Activated CD8-positive, alpha-beta T cell treated with anti-CD3 and anti-CD28 coated beads, Interleukin-2, amount 10 ng/mL, durations not matched to agents 7 days and 5 days (primary cell): ENCODE data around the gene VKORC1. TPM values are rescaled to one million over a fixed set of nuclear protein-coding genes. Genes with fewer than 3 reads are reported as not detected.

Experiments
- ATAC-seq: fragments of 150-1000 bp; cut with Tn5 transposase; one replicate; pipeline ENCODE4 v1.10.0; 2021; ENCODE audit warnings: moderate library complexity
- CTCF ChIA-PET: fragments of 350-600 bp; sonication (Branson Sonifier 250); formaldehyde crosslinking; loops from one replicate; lab custom pipeline; 2021; ENCODE audit warnings: antibody characterized with exemption; lab: Charles Lee
- POLR2A ChIA-PET: fragments of 350-600 bp; sonication (Branson Sonifier 250); formaldehyde crosslinking; loops from one replicate; lab custom pipeline; 2021; ENCODE audit warnings: antibody characterized with exemption; lab: Charles Lee
- DNase-seq: peaks from one replicate; pipeline ENCODE4 v3.0.0-alpha.2; 2020
- H3K27ac Mint-ChIP-seq: one replicate; pipeline ENCODE4 v1.8.0; 2021; ENCODE audit warnings: mild to moderate bottlenecking, mixed read lengths
- H3K27me3 Mint-ChIP-seq: one replicate; pipeline ENCODE4 v1.8.0; 2021; ENCODE audit warnings: low read depth, mixed read lengths
- H3K36me3 Mint-ChIP-seq: one replicate; pipeline ENCODE4 v1.8.0; 2021; ENCODE audit warnings: low read depth, mixed read lengths
- H3K4me1 Mint-ChIP-seq: one replicate; pipeline ENCODE4 v1.8.0; 2021; ENCODE audit warnings: low read depth, mixed read lengths
- H3K4me3 Mint-ChIP-seq: one replicate; pipeline ENCODE4 v1.8.0; 2021; ENCODE audit warnings: mild to moderate bottlenecking, mixed read lengths
- H3K9me3 Mint-ChIP-seq: one replicate; pipeline ENCODE4 v1.8.0; 2022; ENCODE audit warnings: mixed read lengths; ENCODE audit not compliant: insufficient read depth
- total RNA-seq, 2 experiments: library from RNA; stranded (reverse); gene quantifications; one replicate each; pipeline ENCODE4 v1.2.3, GENCODE V29; 2021

VKORC1 gene
- total RNA-seq, 2 experiments from 2014 or later: 71.6 to 78.8 TPM

- no peak for DNase-seq
- Mint-ChIP-seq H3K36me3 (peaks cover 2% of the 10 kb centered on the region), H3K27me3 (no peaks in the 10 kb centered on the region), H3K4me1 (peaks cover 12% of the 10 kb centered on the region), H3K9me3 (no peaks in the 10 kb centered on the region), H3K4me3 (no peak overlapping the region), H3K27ac (no peak overlapping the region)
- CTCF ChIA-PET: interaction anchor here (0.9 to 1.0 kb wide), 2 partner anchors 9 to 66 kb away, joined by 3 read pairs; no protein-coding TSS in a partner anchor
- ATAC-seq: no peak
- POLR2A ChIA-PET: interaction anchor here (0.7 to 0.9 kb wide), 2 partner anchors 22 to 92 kb away, joined by 3 to 6 read pairs; no protein-coding TSS in a partner anchor
These were observed 44.1 kb downstream of the VKORC1 start for GRCh38 chr16:31050280-31051030.

GRCh38 chr16:31043898-31044481 is 50.6 kb downstream of the VKORC1 start:
- ChIA-PET CTCF (no interaction called here), POLR2A (interaction anchor here (1.1 kb wide), 1 partner anchor 11 kb away, joined by 3 read pairs; no protein-coding TSS in a partner anchor)
- Mint-ChIP-seq H3K27me3 (no peaks in the 10 kb centered on the region), H3K4me1 (no peaks in the 10 kb centered on the region), H3K9me3 (no peaks in the 10 kb centered on the region), H3K36me3 (peaks cover 17% of the 10 kb centered on the region), H3K4me3 (no peak overlapping the region), H3K27ac (no peak overlapping the region)
- DNase-seq: no peak
- no peak for ATAC-seq

GRCh38 chr16:31043352-31043751 is 51.2 kb downstream of the VKORC1 start:
- Mint-ChIP-seq H3K27ac (no peak overlapping the region), H3K4me3 (no peak overlapping the region), H3K36me3 (peaks cover 18% of the 10 kb centered on the region), H3K27me3 (no peaks in the 10 kb centered on the region), H3K9me3 (no peaks in the 10 kb centered on the region), H3K4me1 (no peaks in the 10 kb centered on the region)
- ChIA-PET CTCF (no interaction called here), POLR2A (no interaction called here)
- no peak for ATAC-seq
- no peak for DNase-seq

GRCh38 chr16:31042866-31043265 is 51.7 kb downstream of the VKORC1 start:
- Mint-ChIP-seq H3K4me1 (no peaks in the 10 kb centered on the region), H3K4me3 (no peak overlapping the region), H3K9me3 (no peaks in the 10 kb centered on the region), H3K36me3 (peaks cover 18% of the 10 kb centered on the region), H3K27me3 (no peaks in the 10 kb centered on the region), H3K27ac (no peak overlapping the region)
- ChIA-PET POLR2A (no interaction called here), CTCF (interaction anchor here (0.7 kb wide), 1 partner anchor 25 kb away, joined by 3 read pairs; no protein-coding TSS in a partner anchor)
- DNase-seq (no peak), ATAC-seq (no peak)

Other genes with a start within 250 kb of the VKORC1 start
- 10 to 100 TPM; 30.3 to 34.5 TPM for gene BCL7C, start 200.7 kb downstream of the VKORC1 start, total RNA-seq
- under 1 TPM; 0.23 to 0.34 TPM for gene CTF1, start 198.2 kb downstream of the VKORC1 start, total RNA-seq
- 10 to 100 TPM; 22.7 to 23.1 TPM for gene FBXL19, start 171.2 kb downstream of the VKORC1 start, total RNA-seq
- 10 to 100 TPM; 21.4 to 23.1 TPM for gene ORAI3, start 145.7 kb downstream of the VKORC1 start, total RNA-seq
- 10 to 100 TPM; 25.6 to 28.4 TPM for gene SETD1A, start 137.0 kb downstream of the VKORC1 start, total RNA-seq
- gene HSD3B7, start 109.6 kb downstream of the VKORC1 start, total RNA-seq: 1 to 10 TPM; 6.3 to 7.8 TPM
- 1 to 10 TPM; 1.7 to 2.2 TPM for gene STX1B, start 84.2 kb downstream of the VKORC1 start, total RNA-seq
- 10 to 100 TPM; 46.4 to 53.5 TPM for gene STX4, start 61.2 kb downstream of the VKORC1 start, total RNA-seq
- 10 to 100 TPM; 20.8 to 22.2 TPM for gene ZNF668, start 20.6 kb downstream of the VKORC1 start, total RNA-seq
- gene ZNF646, start 20.4 kb downstream of the VKORC1 start, total RNA-seq: 10 to 100 TPM; 26.0 to 30.3 TPM
- 1 to 10 TPM; 5.3 to 6.8 TPM for gene PRSS53, start 5.9 kb downstream of the VKORC1 start, total RNA-seq
- 10 to 100 TPM; 38.9 TPM for gene BCKDK, start 13.6 kb upstream of the VKORC1 start, total RNA-seq
- 10 to 100 TPM; 58.6 to 63.8 TPM for gene KAT8, start 22.9 kb upstream of the VKORC1 start, total RNA-seq
- not detected for gene PRSS8, start 40.9 kb upstream of the VKORC1 start, total RNA-seq
- gene PRSS36, start 55.3 kb upstream of the VKORC1 start, total RNA-seq: 1 to 10 TPM in 1 of 2 experiments, under 1 TPM in 1; 0.95 to 1.3 TPM
- 100 to 1,000 TPM; 536 to 569 TPM for gene FUS, start 85.3 kb upstream of the VKORC1 start, total RNA-seq
- 10 to 100 TPM; 97.7 to 99.5 TPM for gene PYCARD, start 108.0 kb upstream of the VKORC1 start, total RNA-seq
- gene TRIM72, start 119.3 kb upstream of the VKORC1 start, total RNA-seq: not detected
- not detected for gene PYDC1, start 122.3 kb upstream of the VKORC1 start, total RNA-seq
- gene ITGAM, start 165.2 kb upstream of the VKORC1 start, total RNA-seq: 10 to 100 TPM; 15.3 to 17.7 TPM